Right lobe of liver (tissue), 6 donors: ENCODE results near the gene WDR73. TPM values are rescaled to one million over a fixed set of nuclear protein-coding genes. Genes with fewer than 3 reads are reported as not detected.
A peak's percentile ranks its signal among the peaks of the same experiment; 100 is the strongest.

ENCODE experiments used
- ATAC-seq, 4 donors: fragments of 200-7000 bp; cut with Tn5 transposase; one replicate each; pipeline ENCODE4 v1.9.1; 2020; ENCODE audit warnings: mild to moderate bottlenecking in 4 of 4, moderate library complexity in 4 of 4
- DNase-seq, 3 donors: peaks; one replicate each; pipeline ENCODE4 v3.0.0-alpha.2; 2020
- H3K27ac ChIP-seq, 3 donors: fragments of 200-600 bp; one replicate each; pipeline ENCODE4 v1.8.0; 2022
- H3K27me3 ChIP-seq, 2 donors: fragments of 200-600 bp; one replicate each; pipeline ENCODE4 v1.8.0; 2022
- H3K36me3 ChIP-seq, 4 donors: fragments of 200-600 bp; sonication (generic) in 1 of 4; one replicate each; pipeline versions ENCODE4 v1.5.1 to v1.8.0; 2017 to 2022; ENCODE audit warnings: control low read depth in 1 of 4
- H3K4me1 ChIP-seq, 4 donors: fragments of 200-600 bp; sonication (generic) in 1 of 4; one replicate each; pipeline versions ENCODE4 v1.5.1 to v1.8.0; 2017 to 2022; ENCODE audit warnings: control low read depth in 1 of 4
- H3K4me3 ChIP-seq, 3 donors: fragments of 200-600 bp; one replicate each; pipeline ENCODE4 v1.8.0; 2022
- H3K9me3 ChIP-seq, 4 donors: fragments of 200-600 bp; sonication (generic) in 1 of 4; one replicate each; pipeline versions ENCODE4 v1.5.1 to v1.8.0; 2017 to 2022; ENCODE audit warnings: control low read depth in 1 of 4
- CTCF ChIP-seq, 4 donors: fragments of 200-600 bp in 3 of 4; fragments of 450-650 bp in 1 of 4; IDR thresholded peaks; one replicate each; pipeline versions ENCODE4 v1.5.1 to v1.8.0; 2016 to 2022; ENCODE audit warnings: antibody characterized with exemption in 4 of 4, mild to moderate bottlenecking in 2 of 4
- POLR2A ChIP-seq: fragments of 450-650 bp; IDR thresholded peaks from one replicate; pipeline ENCODE4 v1.6.1; 2017; ENCODE audit warnings: antibody characterized with exemption, mild to moderate bottlenecking
- WGBS: methylation state at CpG from one replicate; pipeline ENCODE4 v1.1.6; 2018; ENCODE audit warnings: low coverage, low lambda C conversion rate; ENCODE audit not compliant: insufficient coverage; ENCODE audit errors: missing lambda C conversion rate; 5-methylcytosine and 5-hydroxymethylcytosine counted together
- intact Hi-C, 2 donors: fragments of 100-400 bp; cut with DNase I; formaldehyde crosslinking; loops; one replicate each; pipeline versions ENCODE4 v1.11.2 to v1.14.1; 2022
- total RNA-seq, 6 experiments: library from RNA; depleted of rRNA in 2 of 6; stranded (reverse); fragments of >200 nt in 2 of 6; fragmentation: NEBNext Ultra II Directional in 3 of 6; extraction: Animal tissue kit (Norgen Biotek cat#: 25700) in 3 of 6; gene quantifications; one replicate each; pipeline versions ENCODE4 v1.1.0 to v1.2.4, GENCODE V29; 2016 to 2023
- donor health status: DM: no; HTN: yes; CAD: no.
- donor health status: DM: no; HTN: no; CAD: no.
- donor health status: DM: no; HTN: no; CAD: no.
- donor health status: DM: no; HTN: yes; CAD: no.
- donor health status: DM: no; HTN: yes; CAD: no.

WDR73 gene
- total RNA-seq, 6 experiments from 2014 or later = 6.3 to 11.1 (median 8.1) TPM

DNA sequence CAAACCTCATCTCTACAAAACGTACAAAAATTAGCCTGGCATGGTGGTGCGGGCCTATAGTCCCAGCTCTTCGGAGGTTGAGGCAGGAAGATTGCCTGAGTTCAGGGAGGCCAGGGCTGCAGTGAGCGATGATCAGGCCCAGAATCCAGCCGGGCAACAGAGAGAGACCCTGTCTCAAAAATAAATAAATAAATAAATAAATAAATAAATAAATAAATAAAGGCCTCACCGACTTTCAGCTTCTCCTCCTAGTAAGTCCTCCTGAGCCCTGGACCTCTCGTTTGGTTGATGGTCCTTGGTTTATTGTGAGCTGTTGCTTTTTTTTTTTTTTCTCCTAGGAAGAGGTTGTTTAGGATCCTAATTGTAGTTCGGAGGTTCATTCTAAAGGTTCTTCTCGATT lies 25.1 kb downstream of the WDR73 start:
- Histone ChIP-seq H3K27ac (no peak overlapping the region), H3K27me3 (no peaks in the 10 kb centered on the region), H3K36me3 (no peaks in the 10 kb centered on the region), H3K4me1 (peaks cover 0 to 20% (median 7%) of the 10 kb centered on the region in 4 donors), H3K4me3 (no peak overlapping the region), H3K9me3 (no peaks in the 10 kb centered on the region)
- 84% methylated on average over 9 of the region's 9 CpGs for WGBS
- DNase-seq (no peak), ATAC-seq (no peak)
- intact Hi-C loops = no loop called here
- no peak for TF ChIP-seq POLR2A
- no peak for TF ChIP-seq CTCF (IDR thresholded peaks at IDR 0.05)

DNA sequence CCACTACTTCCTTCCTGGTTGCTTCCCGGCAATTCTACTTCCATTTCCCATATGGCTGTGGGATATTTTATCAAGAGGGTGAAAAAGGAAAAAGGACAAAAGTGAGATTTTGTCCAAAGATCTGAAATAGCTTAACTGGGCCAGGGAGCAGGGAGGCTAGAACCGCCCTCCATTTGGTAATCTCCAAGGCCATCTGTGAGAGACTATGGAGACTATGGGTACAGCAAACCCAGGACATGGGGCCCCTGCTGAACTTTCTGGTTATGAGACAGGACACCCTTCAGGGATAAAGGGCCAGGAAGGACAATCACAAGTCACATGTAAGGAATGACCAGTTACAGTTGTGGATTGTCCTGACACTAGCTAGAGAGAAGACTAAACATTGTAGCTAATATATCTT lies 29.0 kb downstream of the WDR73 start:
- ATAC-seq = no peak
- H3K4me1 ChIP-seq = peaks cover 0 to 1% (median 0%) of the 10 kb centered on the region in 4 donors
- H3K27ac ChIP-seq = no peak overlapping the region
- peaks cover 0 to 15% (median 9%) of the 10 kb centered on the region in 4 donors for H3K36me3 ChIP-seq
- no peak for DNase-seq
- 50% methylated on average over 1 of the region's 2 CpGs for WGBS
- TF ChIP-seq POLR2A (no peak), CTCF (IDR thresholded peaks at IDR 0.05) (no peak)
- H3K4me3 ChIP-seq = no peak overlapping the region
- intact Hi-C loops = no loop called here
- peaks cover 0 to 12% (median 4%) of the 10 kb centered on the region in 4 donors for H3K9me3 ChIP-seq
- no peaks in the 10 kb centered on the region for H3K27me3 ChIP-seq

DNA sequence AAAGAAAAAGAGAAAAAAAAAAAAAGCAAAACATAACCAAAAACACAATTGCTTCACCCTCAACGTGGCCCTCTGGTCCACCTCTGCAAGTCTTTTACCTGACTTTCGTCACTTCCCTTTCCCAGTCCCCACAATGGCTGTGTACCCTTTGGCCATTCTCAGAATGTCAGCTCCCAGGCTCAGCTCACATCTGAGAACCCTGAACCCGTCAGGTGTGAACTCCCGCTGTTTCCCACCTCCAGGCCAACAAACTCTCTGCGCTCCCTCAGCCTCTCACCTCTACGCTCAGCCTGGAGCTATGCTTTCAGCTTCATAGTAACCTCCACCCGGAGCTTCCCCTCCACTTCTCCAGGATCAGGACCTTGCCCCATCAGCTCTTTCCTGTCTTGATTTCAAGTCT lies 29.7 kb downstream of the WDR73 start:
- ATAC-seq (no peak), DNase-seq (no peak)
- WGBS = 80% methylated on average over 6 of the region's 7 CpGs
- peaks cover 0 to 12% (median 4%) of the 10 kb centered on the region in 4 donors for H3K9me3 ChIP-seq
- no peaks in the 10 kb centered on the region for H3K27me3 ChIP-seq
- no peak overlapping the region for H3K4me3 ChIP-seq
- intact Hi-C loops = no loop called here
- H3K4me1 ChIP-seq = no peaks in the 10 kb centered on the region
- H3K36me3 ChIP-seq = peaks cover 0 to 15% (median 9%) of the 10 kb centered on the region in 4 donors
- TF ChIP-seq POLR2A (no peak), CTCF (IDR thresholded peaks at IDR 0.05) (no peak)
- H3K27ac ChIP-seq = no peak overlapping the region

DNA sequence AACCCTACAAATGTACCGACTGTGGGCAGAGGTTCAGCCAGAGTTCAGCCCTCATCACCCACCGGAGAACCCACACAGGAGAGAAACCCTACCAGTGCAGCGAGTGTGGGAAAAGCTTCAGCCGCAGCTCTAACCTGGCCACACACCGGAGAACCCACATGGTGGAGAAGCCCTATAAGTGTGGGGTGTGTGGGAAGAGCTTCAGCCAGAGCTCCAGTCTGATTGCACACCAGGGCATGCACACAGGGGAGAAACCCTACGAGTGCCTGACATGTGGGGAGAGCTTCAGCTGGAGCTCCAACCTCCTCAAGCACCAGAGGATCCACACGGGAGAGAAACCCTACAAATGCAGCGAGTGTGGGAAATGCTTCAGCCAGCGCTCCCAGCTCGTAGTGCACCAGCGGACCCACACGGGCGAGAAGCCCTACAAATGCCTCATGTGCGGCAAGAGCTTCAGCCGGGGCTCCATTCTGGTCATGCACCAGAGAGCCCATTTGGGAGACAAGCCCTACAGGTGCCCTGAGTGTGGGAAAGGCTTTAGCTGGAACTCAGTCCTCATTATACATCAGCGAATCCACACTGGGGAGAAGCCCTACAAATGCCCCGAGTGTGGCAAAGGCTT lies 32.6 kb downstream of the WDR73 start:
- intact Hi-C loops = no loop called here
- 94% methylated on average over 9 of the region's 17 CpGs for WGBS
- H3K4me3 ChIP-seq = no peak overlapping the region
- peaks cover 0 to 15% (median 9%) of the 10 kb centered on the region in 4 donors for H3K36me3 ChIP-seq
- TF ChIP-seq CTCF (IDR thresholded peaks at IDR 0.05) (no peak), POLR2A (no peak)
- ATAC-seq = no peak
- no peaks in the 10 kb centered on the region for H3K4me1 ChIP-seq
- no peak overlapping the region for H3K27ac ChIP-seq
- DNase-seq = peak in 1 of 3 donors; percentile 1
- peaks cover 0 to 12% (median 4%) of the 10 kb centered on the region in 4 donors for H3K9me3 ChIP-seq
- no peaks in the 10 kb centered on the region for H3K27me3 ChIP-seq
